Activated CD4-positive, alpha-beta T cell treated with anti-CD3 and anti-CD28 coated beads for 24 hours (primary cell): ENCODE results near the gene SLX1A.
"Not testable (repeated sequence)": the region's sequence is repeated elsewhere in the genome, so short reads cannot be mapped to it uniquely, and the experiment has no call there.

Experiments
- DNase-seq, 2 donors: peaks; one replicate each; pipeline ENCODE4 v3.0.0-alpha.2; 2020; ENCODE audit warnings: low read depth in 2 of 2

Gene SLX1A

DNA sequence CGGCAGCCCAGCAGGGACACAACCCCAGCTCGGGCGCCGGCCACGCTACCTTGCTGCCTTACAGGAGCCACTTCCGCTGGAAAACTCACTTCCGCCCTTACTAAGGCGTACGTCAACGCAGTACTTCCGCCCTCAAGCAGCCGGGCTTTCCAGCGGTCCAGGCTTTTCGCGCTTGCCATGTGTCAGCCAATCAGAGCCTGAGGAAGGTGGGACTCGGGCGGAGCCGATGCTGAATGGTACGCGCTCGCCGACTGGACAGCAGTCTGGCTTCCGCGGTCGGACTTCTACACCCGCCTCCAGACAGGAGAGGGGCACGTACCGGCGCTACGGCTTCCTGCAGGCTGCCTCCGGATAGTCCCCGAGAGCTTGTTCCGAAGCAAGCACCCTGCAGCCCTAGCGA is at the start of gene SLX1A, which contains the start of gene BOLA2B:
Gene SLX1A, plus strand, starts transcription at position 261 of the 400 bp plus-strand sequence. CDS start 210 bp downstream, outside the sequence.
Gene BOLA2B, minus strand, starts transcription at position 52 of the 400 bp plus-strand sequence. CDS start 71 bp downstream, outside the sequence.
- not testable (repeated sequence) for DNase-seq

- DNase-seq, result no peak
These were observed 49.7 kb upstream of the SLX1A start for GRCh38 chr16:30144017-30144416.

- no peak for DNase-seq
These were observed 48.8 kb upstream of the SLX1A start for GRCh38 chr16:30144917-30145316.

DNA sequence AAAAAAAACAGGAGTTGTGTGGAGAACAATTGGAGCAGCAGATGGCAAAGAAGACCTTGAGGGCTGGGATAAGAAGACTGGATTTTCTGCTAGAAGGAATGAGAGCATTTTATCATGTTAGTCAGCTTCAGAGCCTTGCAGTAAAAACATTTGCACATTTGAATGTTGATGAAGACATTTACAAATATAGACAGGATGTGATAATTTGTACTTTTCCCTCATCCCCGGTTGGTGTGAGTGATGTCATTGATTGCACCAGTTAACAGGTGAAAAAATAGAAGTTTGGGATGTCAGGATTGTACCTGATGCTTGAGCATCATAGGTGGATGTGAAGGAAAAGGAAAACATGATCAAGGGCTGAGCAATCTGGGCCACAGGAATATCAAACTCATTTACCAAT is 48.0 kb upstream of the SLX1A start:
- DNase-seq, result no peak

DNA sequence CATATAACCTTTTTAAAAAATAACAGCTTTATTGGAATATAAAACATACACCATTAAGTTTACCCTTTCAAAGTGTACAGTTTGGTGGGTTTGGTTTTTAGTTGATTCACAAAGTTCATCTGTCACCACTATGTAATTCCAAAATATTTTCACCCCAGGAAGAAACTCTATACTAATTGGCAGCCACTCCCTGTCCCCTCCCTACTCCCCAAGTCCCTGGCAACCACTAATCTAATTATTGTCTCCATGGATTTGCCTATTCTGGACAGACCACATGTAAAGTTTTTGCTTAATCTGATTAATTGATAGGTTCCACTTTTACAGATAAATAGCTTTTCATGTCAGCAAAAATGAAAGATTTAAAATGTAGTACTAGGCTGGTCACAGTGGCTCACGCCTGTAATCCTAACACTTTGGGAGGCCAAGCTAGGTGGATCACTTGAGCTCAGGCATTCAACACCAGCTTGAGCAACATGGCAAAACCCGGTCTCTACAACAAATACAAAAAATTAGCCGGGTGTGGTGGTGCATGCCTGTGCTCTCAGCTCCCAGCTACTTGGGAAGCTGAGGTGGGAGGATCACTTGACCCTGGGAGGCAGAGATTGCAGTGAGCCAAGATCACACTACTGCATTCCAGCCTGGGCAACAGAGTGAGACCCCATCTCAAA is 45.7 kb upstream of the SLX1A start:
- DNase-seq, result no peak

- DNase-seq, result no peak
These were observed 44.3 kb upstream of the SLX1A start for GRCh38 chr16:30149250-30149930.

GRCh38 chr16:30151091-30151490 is 42.6 kb upstream of the SLX1A start:
- no peak for DNase-seq

- DNase-seq, result no peak
These were observed 41.2 kb upstream of the SLX1A start for GRCh38 chr16:30152517-30152916.

DNA sequence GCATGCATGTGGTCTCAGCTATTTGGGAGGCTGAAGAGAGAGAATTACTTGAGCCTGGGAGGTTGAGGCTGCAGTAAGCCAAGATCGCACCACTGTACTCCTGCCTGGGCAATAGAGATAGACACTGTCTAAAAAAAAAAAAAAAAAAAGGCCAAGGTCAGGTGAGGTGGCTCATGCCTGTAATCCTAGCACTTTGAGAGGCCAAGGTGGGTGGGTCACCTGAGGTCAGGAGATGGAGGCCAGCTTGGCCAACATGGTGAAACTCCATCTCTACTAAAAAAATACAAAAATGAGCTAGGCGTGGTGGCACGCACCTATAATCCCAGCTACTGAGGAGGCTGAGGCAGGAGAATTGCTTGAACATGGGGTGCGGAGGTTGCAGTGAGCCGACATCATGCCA is 38.5 kb upstream of the SLX1A start:
- no peak for DNase-seq

DNA sequence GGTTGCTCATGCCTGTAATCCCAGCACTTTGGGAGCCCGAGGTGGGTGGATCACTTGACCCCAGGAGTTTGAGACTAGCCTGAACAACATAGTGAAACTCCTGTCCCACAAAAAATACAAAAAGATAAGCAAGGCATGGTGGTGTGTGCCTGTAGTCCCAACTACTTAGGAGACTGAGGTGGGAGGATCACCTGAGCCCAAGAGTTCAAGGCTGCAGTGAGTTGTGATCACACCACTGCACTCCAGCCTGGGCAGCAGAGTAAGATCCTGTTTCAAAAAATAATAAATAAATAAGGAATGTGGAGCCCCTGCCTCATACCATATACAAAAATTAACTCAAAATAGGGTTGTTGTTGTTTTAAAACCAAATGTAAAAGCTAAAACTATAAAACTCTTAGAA is 36.5 kb upstream of the SLX1A start:
- no peak for DNase-seq

GRCh38 chr16:30163538-30163937 is 30.1 kb upstream of the SLX1A start:
- DNase-seq, result no peak

GRCh38 chr16:30166202-30166902 is 27.3 kb upstream of the SLX1A start:
- DNase-seq, result no peak

- DNase-seq, result not testable (repeated sequence)
These were observed 24.9 kb upstream of the SLX1A start for GRCh38 chr16:30168746-30169145.

DNA sequence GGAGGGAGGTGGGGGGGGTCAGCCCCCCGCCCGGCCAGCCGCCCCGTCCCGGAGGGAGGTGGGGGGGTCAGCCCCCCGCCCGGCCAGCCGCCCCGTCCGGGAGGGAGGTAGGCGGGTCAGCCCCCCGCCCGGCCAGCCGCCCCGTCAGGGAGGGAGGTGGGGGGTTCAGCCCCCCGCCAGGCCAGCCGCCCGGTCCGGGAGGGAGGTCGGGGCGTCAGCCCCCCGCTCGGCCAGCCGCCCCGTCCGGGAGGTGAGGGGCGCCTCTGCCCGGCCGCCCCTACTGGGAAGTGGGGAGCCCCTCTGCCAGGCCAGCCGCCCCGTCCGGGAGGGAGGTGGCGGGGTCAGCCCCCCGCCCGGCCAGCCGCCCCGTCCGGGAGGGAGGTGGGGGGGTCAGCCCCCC is 24.3 kb upstream of the SLX1A start:
- DNase-seq, result not testable (repeated sequence)

DNA sequence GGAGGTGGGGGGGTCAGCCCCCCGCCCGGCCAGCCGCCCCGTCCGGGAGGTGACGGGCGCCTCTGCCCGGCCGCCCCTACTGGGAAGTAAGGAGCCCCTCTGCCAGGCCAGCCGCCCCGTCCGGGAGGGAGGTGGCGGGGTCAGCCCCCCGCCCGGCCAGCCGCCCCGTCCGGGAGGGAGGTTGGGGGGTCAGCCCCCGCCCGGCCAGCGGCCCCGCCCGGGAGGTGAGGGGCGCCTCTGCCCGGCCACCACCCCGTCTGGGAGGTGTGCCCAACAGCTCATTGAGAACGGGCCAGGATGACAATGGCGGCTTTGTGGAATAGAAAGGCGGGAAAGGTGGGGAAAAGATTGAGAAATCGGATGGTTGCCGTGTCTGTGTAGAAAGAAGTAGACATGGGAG is 23.5 kb upstream of the SLX1A start:
- DNase-seq, result not testable (repeated sequence)

DNA sequence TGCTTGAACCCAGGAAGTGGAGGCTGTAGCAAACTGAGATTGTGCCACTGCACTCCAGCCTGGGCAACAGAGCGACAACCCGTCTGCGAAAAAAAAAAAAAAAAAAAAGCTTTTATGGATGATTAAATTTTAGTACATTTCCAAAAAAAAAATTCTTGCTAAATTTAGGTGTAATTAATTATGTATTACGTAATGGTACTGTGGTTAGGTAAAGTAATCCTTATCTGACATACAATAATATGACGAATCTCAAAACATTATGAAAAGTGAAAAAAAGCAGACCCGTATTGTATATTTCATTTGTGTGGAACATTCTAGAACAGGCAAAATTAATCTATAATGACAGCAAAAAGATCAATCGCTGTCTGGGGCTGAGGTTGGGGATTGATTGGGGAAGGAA is 20.6 kb upstream of the SLX1A start:
- no peak for DNase-seq

- DNase-seq, result not testable (repeated sequence)
These were observed 16.8 kb upstream of the SLX1A start for GRCh38 chr16:30176876-30177275.

- no peak for DNase-seq
These were observed 14.5 kb upstream of the SLX1A start for GRCh38 chr16:30179195-30179594.

GRCh38 chr16:30179931-30180330 is 13.7 kb upstream of the SLX1A start:
- DNase-seq, result no peak

DNA sequence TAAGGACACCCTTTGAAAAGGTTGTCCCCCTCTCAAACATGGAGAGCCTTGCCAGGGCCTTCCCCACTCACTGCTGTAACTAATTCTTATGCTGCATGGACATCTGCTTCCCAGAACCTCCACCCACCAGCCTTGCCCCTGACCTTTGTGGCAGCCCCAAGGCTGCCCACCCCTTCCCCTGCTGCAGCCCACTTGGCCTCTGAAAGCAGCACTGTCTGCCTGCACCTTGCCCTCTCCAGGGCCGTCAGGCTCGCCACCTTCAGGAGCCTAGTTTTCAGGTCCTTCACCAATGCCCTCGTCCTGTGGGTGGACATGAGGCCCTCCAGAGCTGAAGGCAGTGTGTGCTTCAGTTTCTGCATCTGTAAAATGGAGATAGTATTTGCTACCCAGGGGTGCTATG is 12.9 kb upstream of the SLX1A start:
- DNase-seq, result no peak

- DNase-seq, result peak; percentile 74 to 83
These were observed 10.2 kb upstream of the SLX1A start, which contains the start of gene CORO1A for GRCh38 chr16:30183233-30184095. CORO1A (plus strand) TSS chr16:30183602; CDS start chr16:30185210, 1,608 bp downstream.
